Chondrocyte (in vitro differentiated cells): ENCODE results near the gene USE1. TPM values are rescaled to one million over a fixed set of nuclear protein-coding genes. Genes with fewer than 3 reads are reported as not detected.

Experiments used
- DNase-seq: peaks from one replicate; pipeline ENCODE4 v3.0.0; 2021; ENCODE audit warnings: mixed read lengths, low spot score
- H3K27ac Mint-ChIP-seq: one replicate; pipeline ENCODE4 v1.8.0; 2021; ENCODE audit warnings: mild to moderate bottlenecking, moderate library complexity, mixed read lengths; ENCODE audit not compliant: unreplicated experiment
- H3K27me3 Mint-ChIP-seq: 2 replicates; pipeline ENCODE4 v1.8.0; 2021; ENCODE audit warnings: low read depth, mixed read lengths
- H3K36me3 Mint-ChIP-seq: 2 replicates; pipeline ENCODE4 v1.8.0; 2021; ENCODE audit warnings: low read depth, mixed read lengths
- H3K4me1 Mint-ChIP-seq: 2 replicates; pipeline ENCODE4 v1.8.0; 2021; ENCODE audit warnings: low read depth, mild to moderate bottlenecking, mixed read lengths
- H3K4me3 Mint-ChIP-seq: one replicate; pipeline ENCODE4 v1.8.0; 2021; ENCODE audit warnings: mild to moderate bottlenecking, moderate library complexity, mixed read lengths; ENCODE audit not compliant: unreplicated experiment
- H3K9me3 Mint-ChIP-seq: 2 replicates; pipeline ENCODE4 v1.8.0; 2021; ENCODE audit warnings: low read depth, mixed read lengths
- CTCF ChIP-seq: fragments of 200-600 bp; sonication (generic); IDR thresholded peaks from 2 replicates; pipeline ENCODE4 v1.5.0; 2021; ENCODE audit warnings: antibody characterized with exemption, mild to moderate bottlenecking, moderate library complexity
- total RNA-seq: library from RNA; stranded (reverse); gene quantifications from 3 replicates; pipeline ENCODE4 v1.2.1, GENCODE V29; 2021

USE1 gene
- total RNA-seq, 1 donor from 2014 or later: 29.9 TPM

GRCh38 chr19:17256130-17256529 lies 41.0 kb downstream of the USE1 start:
- Mint-ChIP-seq H3K4me1 (peaks cover 10% of the 10 kb centered on the region), H3K27ac (no peak overlapping the region), H3K36me3 (no peaks in the 10 kb centered on the region), H3K4me3 (no peak overlapping the region), H3K9me3 (no peaks in the 10 kb centered on the region), H3K27me3 (peaks cover 2% of the 10 kb centered on the region)
- TF ChIP-seq CTCF: no peak
- no peak for DNase-seq

- Mint-ChIP-seq H3K36me3 (no peaks in the 10 kb centered on the region), H3K9me3 (no peaks in the 10 kb centered on the region), H3K4me3 (no peak overlapping the region), H3K27ac (no peak overlapping the region), H3K27me3 (peaks cover 2% of the 10 kb centered on the region), H3K4me1 (peaks cover 10% of the 10 kb centered on the region)
- no peak for DNase-seq
- no peak for TF ChIP-seq CTCF
Measured at GRCh38 chr19:17259118-17259780, 44.1 kb downstream of the USE1 start.

- no peak overlapping the region for H3K27ac Mint-ChIP-seq
- no peak for TF ChIP-seq CTCF
- no peaks in the 10 kb centered on the region for H3K9me3 Mint-ChIP-seq
- H3K4me1 Mint-ChIP-seq: peaks cover 8% of the 10 kb centered on the region
- DNase-seq: no peak
- H3K36me3 Mint-ChIP-seq: no peaks in the 10 kb centered on the region
- peaks cover 2% of the 10 kb centered on the region for H3K27me3 Mint-ChIP-seq
- H3K4me3 Mint-ChIP-seq: no peak overlapping the region
Measured at GRCh38 chr19:17259934-17260333, 44.8 kb downstream of the USE1 start.

- DNase-seq: no peak
- Mint-ChIP-seq H3K9me3 (no peaks in the 10 kb centered on the region), H3K27me3 (peaks cover 2% of the 10 kb centered on the region), H3K36me3 (no peaks in the 10 kb centered on the region), H3K4me1 (peaks cover 3% of the 10 kb centered on the region), H3K27ac (no peak overlapping the region), H3K4me3 (no peak overlapping the region)
- peak; percentile 96 for TF ChIP-seq CTCF
Measured at GRCh38 chr19:17260842-17261325, 45.7 kb downstream of the USE1 start.

- Mint-ChIP-seq H3K36me3 (no peaks in the 10 kb centered on the region), H3K27ac (no peak overlapping the region), H3K4me1 (peaks cover 8% of the 10 kb centered on the region), H3K4me3 (no peak overlapping the region), H3K27me3 (peaks cover 2% of the 10 kb centered on the region), H3K9me3 (peaks cover 4% of the 10 kb centered on the region)
- TF ChIP-seq CTCF: no peak
- DNase-seq: no peak
Measured at GRCh38 chr19:17262557-17262956, 47.4 kb downstream of the USE1 start.
